K562 (cell line): ENCODE data around the gene SERTAD1. TPM values are rescaled to one million over a fixed set of nuclear protein-coding genes. Genes with fewer than 3 reads are reported as not detected.
A peak's percentile ranks its signal among the peaks of the same experiment; 100 is the strongest.

Experiments
- ARID2 ChIP-seq: fragments of 450-650 bp; IDR thresholded peaks from 2 replicates; pipeline ENCODE4 v1.6.1; 2017; ENCODE audit warnings: antibody characterized with exemption, mild to moderate bottlenecking
- ASH1L ChIP-seq: fragments of 450-650 bp; IDR thresholded peaks from 2 replicates; pipeline ENCODE4 v1.6.1; 2018; ENCODE audit warnings: borderline replicate concordance, mild to moderate bottlenecking, low read depth; ENCODE audit not compliant: partially characterized antibody
- CXXC5 ChIP-seq: fragments of 250-450 bp; sonication (Bioruptor Pico); IDR thresholded peaks from 2 replicates; pipeline ENCODE4 v1.8.0; 2022; ENCODE audit warnings: inconsistent platforms, mild to moderate bottlenecking, moderate library complexity
- DNMT1 ChIP-seq: fragments of 450-650 bp; IDR thresholded peaks from 2 replicates; pipeline ENCODE4 v1.6.1; 2016; ENCODE audit warnings: antibody characterized with exemption, mild to moderate bottlenecking
- HMGN3 ChIP-seq: IDR thresholded peaks from 2 replicates; pipeline ENCODE4 v1.6.1; 2011; ENCODE audit warnings: borderline replicate concordance, low read depth, mild to moderate bottlenecking, mixed read lengths, low read length; ENCODE audit not compliant: insufficient read length; ENCODE audit errors: extremely low read depth
- NR1H2 ChIP-seq: sonication (generic); formaldehyde crosslinking; IDR thresholded peaks from 2 replicates; pipeline ENCODE4 v1.4.0; 2020; ENCODE audit warnings: mild to moderate bottlenecking, missing genetic modification reagents
- SIN3B ChIP-seq: fragments of 450-650 bp; IDR thresholded peaks from 2 replicates; pipeline ENCODE4 v1.6.1; 2017; ENCODE audit warnings: low read depth, mild to moderate bottlenecking, moderate library complexity
- SMAD2 ChIP-seq: fragments of 150-350 bp; IDR thresholded peaks from 2 replicates; pipeline ENCODE4 v1.6.1; 2014; ENCODE audit warnings: low read depth, mild to moderate bottlenecking, low read length
- ZNF507 ChIP-seq: conservative IDR thresholded peaks from 2 replicates; pipeline ENCODE4 v1.6.1; 2017; ENCODE audit warnings: missing genetic modification characterization, missing compliant biosample characterization
- polyA plus RNA-seq, 8 experiments: library from polyadenylated mRNA; depleted of rRNA in 4 of 8; stranded (reverse) in 5 of 8; unstranded in 3 of 8; fragments of >200 nt; fragmentation: Nextera tagmentation in 2 of 8; fragmentation: Illumina TruSeq in 1 of 8; extraction: Ambion mirVana in 2 of 8; extraction: Trizol in 1 of 8; gene quantifications; 2 replicates each; pipeline versions ENCODE4 v1.2.1 to v1.2.3, GENCODE V29; 2011 to 2014; ENCODE audit warnings: inconsistent platforms in 1 of 8, missing spikeins in 1 of 8
- total RNA-seq, 7 experiments: library from RNA; depleted of rRNA in 6 of 7; stranded (reverse); fragments of >200 nt in 6 of 7; fragmentation: Illumina TruSeq in 2 of 7; extraction: Trizol in 2 of 7; gene quantifications; 2 replicates each; pipeline versions ENCODE4 v1.2.1 to v1.2.3, GENCODE V29; 2011 to 2021; ENCODE audit warnings: low replicate concordance in 1 of 7
- TF ChIP-seq, protein P1 (sequence below): fragments of 250-450 bp; sonication (Bioruptor Pico); IDR thresholded peaks from 2 replicates; pipeline ENCODE4 v1.5.0; 2021
- TF ChIP-seq, protein P2 (sequence below): fragments of 250-450 bp; sonication (Bioruptor Pico); IDR thresholded peaks from 2 replicates; pipeline ENCODE4 v1.5.0; 2022; ENCODE audit warnings: mild to moderate bottlenecking
- TF ChIP-seq, protein P3 (sequence below): sonication (generic); formaldehyde crosslinking; IDR thresholded peaks from 2 replicates; pipeline ENCODE4 v1.8.0; 2022; ENCODE audit warnings: mild to moderate bottlenecking, missing genetic modification reagents
- TF ChIP-seq, protein P4 (sequence below), 2 experiments: IDR thresholded peaks; 2 replicates each; pipeline ENCODE4 v1.6.1; 2012; ENCODE audit warnings: improper control_type of control experiment in 2 of 2, low read depth in 2 of 2, low read length in 2 of 2, borderline replicate concordance in 1 of 2
- TF ChIP-seq, protein P5 (sequence below), 3 experiments: fragments of 200-800 bp in 1 of 3; fragments of 250-450 bp in 1 of 3; fragments of 450-650 bp in 1 of 3; sonication (Bioruptor Pico) in 1 of 3; sonication (Bioruptor generic) in 1 of 3; formaldehyde crosslinking in 1 of 3; IDR thresholded peaks; 2 replicates each; pipeline versions ENCODE4 v1.6.1 to v1.8.0; 2016 to 2022; ENCODE audit warnings: mild to moderate bottlenecking in 2 of 3, missing genetic modification characterization in 2 of 3, missing compliant biosample characterization in 1 of 3, moderate library complexity in 1 of 3

SERTAD1 gene
- total and polyA plus RNA-seq, 9 of the 15 experiments (the other 6 are each of a cell fraction or from before 2014, with no cell fraction given), result 0.15 to 8.7 (median 4.9) TPM

DNA sequence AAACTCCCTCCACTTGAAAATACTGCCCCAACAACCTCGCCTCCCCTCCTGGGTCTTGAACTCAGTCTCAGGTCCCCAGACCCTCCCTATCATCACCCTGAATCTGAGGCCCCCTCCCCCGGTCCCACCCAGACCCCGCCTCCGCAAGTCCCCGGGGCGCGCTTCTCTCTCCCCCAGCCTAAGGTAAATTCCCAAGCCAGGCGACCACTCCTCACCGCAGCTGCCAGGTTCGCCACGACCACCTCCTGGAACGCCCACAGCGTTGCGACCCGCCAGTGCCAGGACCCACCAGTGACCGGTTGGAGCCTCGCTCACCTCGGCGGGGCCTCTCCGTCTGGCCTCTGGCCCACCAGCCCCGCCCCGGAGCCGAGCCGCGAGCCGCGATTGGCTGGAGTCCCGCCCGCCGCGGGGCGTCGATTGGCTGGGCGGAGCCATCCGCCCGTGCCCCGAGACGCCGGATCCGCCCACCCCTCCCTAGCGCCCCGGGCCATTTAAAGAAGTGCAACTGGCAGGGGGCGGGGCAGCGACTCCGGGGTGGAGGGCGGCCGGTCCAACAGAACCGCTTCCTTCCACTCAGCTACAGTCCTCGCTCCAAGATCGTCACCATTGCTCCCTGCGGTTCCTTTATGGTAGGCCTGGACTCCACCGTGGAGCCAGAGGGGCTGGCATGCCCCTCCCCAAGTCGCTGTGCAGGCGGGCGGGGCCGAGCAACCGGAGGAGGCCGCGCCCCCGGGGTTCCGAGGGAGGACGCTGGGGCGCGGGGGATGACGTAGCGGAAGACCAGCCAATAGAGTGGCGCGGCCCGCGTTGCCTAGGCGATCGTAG is 18.4 kb upstream of the SERTAD1 start, which contains the start of gene SERTAD3 (continued):
- TF ChIP-seq HMGN3 (peak; percentile 76), DNMT1 (no peak), ZNF507 (tag) (no peak), SMAD2 (no peak), ASH1L (peak; percentile 4), ARID2 (0 out of 2 replicates have a peak, but pooled peaks have one; percentile 4), SIN3B (no peak; the same call in 1 of the 2 replicates), NR1H2 (no peak), CXXC5 (CRISPR knock-in tag) (peak; percentile 80)
- TF ChIP-seq, protein P1, sequence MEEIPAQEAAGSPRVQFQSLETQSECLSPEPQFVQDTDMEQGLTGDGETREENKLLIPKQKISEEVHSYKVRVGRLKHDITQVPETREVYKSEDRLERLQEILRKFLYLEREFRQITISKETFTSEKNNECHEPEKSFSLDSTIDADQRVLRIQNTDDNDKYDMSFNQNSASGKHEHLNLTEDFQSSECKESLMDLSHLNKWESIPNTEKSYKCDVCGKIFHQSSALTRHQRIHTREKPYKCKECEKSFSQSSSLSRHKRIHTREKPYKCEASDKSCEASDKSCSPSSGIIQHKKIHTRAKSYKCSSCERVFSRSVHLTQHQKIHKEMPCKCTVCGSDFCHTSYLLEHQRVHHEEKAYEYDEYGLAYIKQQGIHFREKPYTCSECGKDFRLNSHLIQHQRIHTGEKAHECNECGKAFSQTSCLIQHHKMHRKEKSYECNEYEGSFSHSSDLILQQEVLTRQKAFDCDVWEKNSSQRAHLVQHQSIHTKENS (CRISPR knock-in tag), result no peak
- TF ChIP-seq, protein P2, sequence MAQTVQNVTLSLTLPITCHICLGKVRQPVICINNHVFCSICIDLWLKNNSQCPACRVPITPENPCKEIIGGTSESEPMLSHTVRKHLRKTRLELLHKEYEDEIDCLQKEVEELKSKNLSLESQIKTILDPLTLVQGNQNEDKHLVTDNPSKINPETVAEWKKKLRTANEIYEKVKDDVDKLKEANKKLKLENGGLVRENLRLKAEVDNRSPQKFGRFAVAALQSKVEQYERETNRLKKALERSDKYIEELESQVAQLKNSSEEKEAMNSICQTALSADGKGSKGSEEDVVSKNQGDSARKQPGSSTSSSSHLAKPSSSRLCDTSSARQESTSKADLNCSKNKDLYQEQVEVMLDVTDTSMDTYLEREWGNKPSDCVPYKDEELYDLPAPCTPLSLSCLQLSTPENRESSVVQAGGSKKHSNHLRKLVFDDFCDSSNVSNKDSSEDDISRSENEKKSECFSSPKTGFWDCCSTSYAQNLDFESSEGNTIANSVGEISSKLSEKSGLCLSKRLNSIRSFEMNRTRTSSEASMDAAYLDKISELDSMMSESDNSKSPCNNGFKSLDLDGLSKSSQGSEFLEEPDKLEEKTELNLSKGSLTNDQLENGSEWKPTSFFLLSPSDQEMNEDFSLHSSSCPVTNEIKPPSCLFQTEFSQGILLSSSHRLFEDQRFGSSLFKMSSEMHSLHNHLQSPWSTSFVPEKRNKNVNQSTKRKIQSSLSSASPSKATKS (CRISPR knock-in tag), result no peak
- TF ChIP-seq, protein P3, sequence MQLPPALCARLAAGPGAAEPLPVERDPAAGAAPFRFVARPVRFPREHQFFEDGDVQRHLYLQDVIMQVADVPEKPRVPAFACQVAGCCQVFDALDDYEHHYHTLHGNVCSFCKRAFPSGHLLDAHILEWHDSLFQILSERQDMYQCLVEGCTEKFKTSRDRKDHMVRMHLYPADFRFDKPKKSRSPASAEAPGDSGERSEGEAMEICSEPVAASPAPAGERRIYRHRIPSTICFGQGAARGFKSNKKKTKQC (CRISPR knock-in tag), result peak; percentile 43; the same call in 1 of the 2 replicates
- TF ChIP-seq, protein P4, sequence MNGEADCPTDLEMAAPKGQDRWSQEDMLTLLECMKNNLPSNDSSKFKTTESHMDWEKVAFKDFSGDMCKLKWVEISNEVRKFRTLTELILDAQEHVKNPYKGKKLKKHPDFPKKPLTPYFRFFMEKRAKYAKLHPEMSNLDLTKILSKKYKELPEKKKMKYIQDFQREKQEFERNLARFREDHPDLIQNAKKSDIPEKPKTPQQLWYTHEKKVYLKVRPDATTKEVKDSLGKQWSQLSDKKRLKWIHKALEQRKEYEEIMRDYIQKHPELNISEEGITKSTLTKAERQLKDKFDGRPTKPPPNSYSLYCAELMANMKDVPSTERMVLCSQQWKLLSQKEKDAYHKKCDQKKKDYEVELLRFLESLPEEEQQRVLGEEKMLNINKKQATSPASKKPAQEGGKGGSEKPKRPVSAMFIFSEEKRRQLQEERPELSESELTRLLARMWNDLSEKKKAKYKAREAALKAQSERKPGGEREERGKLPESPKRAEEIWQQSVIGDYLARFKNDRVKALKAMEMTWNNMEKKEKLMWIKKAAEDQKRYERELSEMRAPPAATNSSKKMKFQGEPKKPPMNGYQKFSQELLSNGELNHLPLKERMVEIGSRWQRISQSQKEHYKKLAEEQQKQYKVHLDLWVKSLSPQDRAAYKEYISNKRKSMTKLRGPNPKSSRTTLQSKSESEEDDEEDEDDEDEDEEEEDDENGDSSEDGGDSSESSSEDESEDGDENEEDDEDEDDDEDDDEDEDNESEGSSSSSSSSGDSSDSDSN (IDR thresholded peaks at IDR 0.05; ENCODE audit: borderline replicate concordance in 1 of 2, low read depth in 2 of 2, low read length in 2 of 2), result 0 out of 4 replicates have a peak, but pooled peaks of 1 of the 2 experiments have one; percentile 35
- TF ChIP-seq, protein P5, sequence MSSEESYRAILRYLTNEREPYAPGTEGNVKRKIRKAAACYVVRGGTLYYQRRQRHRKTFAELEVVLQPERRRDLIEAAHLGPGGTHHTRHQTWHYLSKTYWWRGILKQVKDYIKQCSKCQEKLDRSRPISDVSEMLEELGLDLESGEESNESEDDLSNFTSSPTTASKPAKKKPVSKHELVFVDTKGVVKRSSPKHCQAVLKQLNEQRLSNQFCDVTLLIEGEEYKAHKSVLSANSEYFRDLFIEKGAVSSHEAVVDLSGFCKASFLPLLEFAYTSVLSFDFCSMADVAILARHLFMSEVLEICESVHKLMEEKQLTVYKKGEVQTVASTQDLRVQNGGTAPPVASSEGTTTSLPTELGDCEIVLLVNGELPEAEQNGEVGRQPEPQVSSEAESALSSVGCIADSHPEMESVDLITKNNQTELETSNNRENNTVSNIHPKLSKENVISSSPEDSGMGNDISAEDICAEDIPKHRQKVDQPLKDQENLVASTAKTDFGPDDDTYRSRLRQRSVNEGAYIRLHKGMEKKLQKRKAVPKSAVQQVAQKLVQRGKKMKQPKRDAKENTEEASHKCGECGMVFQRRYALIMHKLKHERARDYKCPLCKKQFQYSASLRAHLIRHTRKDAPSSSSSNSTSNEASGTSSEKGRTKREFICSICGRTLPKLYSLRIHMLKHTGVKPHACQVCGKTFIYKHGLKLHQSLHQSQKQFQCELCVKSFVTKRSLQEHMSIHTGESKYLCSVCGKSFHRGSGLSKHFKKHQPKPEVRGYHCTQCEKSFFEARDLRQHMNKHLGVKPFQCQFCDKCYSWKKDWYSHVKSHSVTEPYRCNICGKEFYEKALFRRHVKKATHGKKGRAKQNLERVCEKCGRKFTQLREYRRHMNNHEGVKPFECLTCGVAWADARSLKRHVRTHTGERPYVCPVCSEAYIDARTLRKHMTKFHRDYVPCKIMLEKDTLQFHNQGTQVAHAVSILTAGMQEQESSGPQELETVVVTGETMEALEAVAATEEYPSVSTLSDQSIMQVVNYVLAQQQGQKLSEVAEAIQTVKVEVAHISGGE (CRISPR knock-in tag; IDR thresholded peaks at IDR 0.05), result peak in 1 of 3 experiments; percentile 74; a peak in 1 of 6 replicates
